SK-N-SH (cell line): ENCODE data around the gene CREBL2.

Source experiments
- EP300 ChIP-seq, 2 experiments: IDR thresholded peaks; 2 replicates each; pipeline versions ENCODE4 v1.4.0 to v1.6.1; 2012; ENCODE audit warnings: borderline replicate concordance in 1 of 2, low read depth in 1 of 2, low read length in 1 of 2
- GABPA ChIP-seq: IDR thresholded peaks from 2 replicates; pipeline ENCODE4 v1.4.0; 2012; ENCODE audit warnings: low read depth, mild to moderate bottlenecking
- TAF1 ChIP-seq: IDR thresholded peaks from 2 replicates; pipeline ENCODE4 v1.6.1; 2012; ENCODE audit warnings: low read depth, mild to moderate bottlenecking, low read length, moderate library complexity, borderline replicate concordance
- TF ChIP-seq, protein P1 (sequence below): IDR thresholded peaks from 2 replicates; pipeline ENCODE4 v1.4.0; 2012; ENCODE audit warnings: low read depth

- TF ChIP-seq GABPA (no peak), TAF1 (no peak), EP300 (IDR thresholded peaks at IDR 0.05; ENCODE audit: borderline replicate concordance in 1 of 2, low read depth in 1 of 2, low read length in 1 of 2) (no peak)
- TF ChIP-seq, protein P1, sequence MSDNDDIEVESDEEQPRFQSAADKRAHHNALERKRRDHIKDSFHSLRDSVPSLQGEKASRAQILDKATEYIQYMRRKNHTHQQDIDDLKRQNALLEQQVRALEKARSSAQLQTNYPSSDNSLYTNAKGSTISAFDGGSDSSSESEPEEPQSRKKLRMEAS: no peak
Observed at GRCh38 chr12:12683136-12683697, 71.5 kb downstream of the CREBL2 start.
